ENCODE measurements around the gene CLIP4. TPM values are rescaled to one million over a fixed set of nuclear protein-coding genes. Genes with fewer than 3 reads are reported as not detected.

Gene CLIP4
- total RNA-seq, 2 experiments from 2014 or later: 36.8 to 39.4 TPM

- H3K27ac ChIP-seq (ENCODE audit: low read depth in 1 of 2, low read length in 2 of 2): no peak overlapping the region
- CTCF ChIA-PET: no interaction called here
- H3K4me1 Mint-ChIP-seq (ENCODE audit: low read depth): peaks cover 32% of the 10 kb centered on the region
- DNase-seq (no peak), ATAC-seq (ENCODE audit: poor library complexity) (no peak)
- intact Hi-C loops (cut with DNase I, micrococcal nuclease): loop anchor here in 1 of 2 experiments (5.0 to 10.0 kb wide), 3 partner anchors 74 to 218 kb away; partner anchors contain the start of gene WDR43
- no peaks in the 10 kb centered on the region for H3K27me3 ChIP-seq (ENCODE audit: control insufficient read depth in 1 of 2, insufficient read depth in 2 of 2, low read length in 2 of 2)
- no peaks in the 10 kb centered on the region for H3K9me3 ChIP-seq (ENCODE audit: control insufficient read depth in 1 of 2, insufficient read depth in 1 of 2, low read length in 2 of 2)
- H3K27ac Mint-ChIP-seq: peak overlapping the region; percentile 95
- H3K36me3 Mint-ChIP-seq (ENCODE audit: low read depth): peaks cover 17% of the 10 kb centered on the region
- no peaks in the 10 kb centered on the region for H3K27me3 Mint-ChIP-seq
- POLR2A ChIA-PET: interaction anchor here (1.9 kb wide), 1 partner anchor 98 kb away, joined by 12 read pairs; no protein-coding TSS in a partner anchor
- H3K36me3 ChIP-seq (ENCODE audit: insufficient read depth, low read length): no peaks in the 10 kb centered on the region
- H3K4me1 ChIP-seq (ENCODE audit: insufficient read depth, low read length): peaks cover 19% of the 10 kb centered on the region
- H3K4me3 Mint-ChIP-seq: peak overlapping the region; percentile 92
- no peak overlapping the region for H3K4me3 ChIP-seq (ENCODE audit: low read length)
- no peaks in the 10 kb centered on the region for H3K9me3 Mint-ChIP-seq
- no peak for TF ChIP-seq CTCF (IDR thresholded peaks at IDR 0.05)
Measured at GRCh38 chr2:29113027-29113686, 2.1 kb upstream of the CLIP4 start.

GRCh38 chr2:29113891-29114321, 1.3 kb upstream of the CLIP4 start:
- Histone ChIP-seq H3K27me3 (ENCODE audit: control insufficient read depth in 1 of 2, insufficient read depth in 2 of 2, low read length in 2 of 2) (no peaks in the 10 kb centered on the region), H3K27ac (ENCODE audit: low read depth in 1 of 2, low read length in 2 of 2) (no peak overlapping the region), H3K9me3 (ENCODE audit: control insufficient read depth in 1 of 2, insufficient read depth in 1 of 2, low read length in 2 of 2) (no peaks in the 10 kb centered on the region), H3K4me1 (ENCODE audit: insufficient read depth, low read length) (peaks cover 19% of the 10 kb centered on the region), H3K36me3 (ENCODE audit: insufficient read depth, low read length) (no peaks in the 10 kb centered on the region), H3K4me3 (ENCODE audit: low read length) (no peak overlapping the region)
- no peaks in the 10 kb centered on the region for H3K27me3 Mint-ChIP-seq
- H3K4me3 Mint-ChIP-seq: peak overlapping the region; percentile 92
- no peak for TF ChIP-seq CTCF (IDR thresholded peaks at IDR 0.05)
- peaks cover 36% of the 10 kb centered on the region for H3K4me1 Mint-ChIP-seq (ENCODE audit: low read depth)
- ChIA-PET POLR2A (interaction anchor here (1.5 to 1.9 kb wide), 3 partner anchors 16 to 103 kb away, joined by 6 to 12 read pairs (median 6); no protein-coding TSS in a partner anchor), CTCF (interaction anchor here (1.6 kb wide), 1 partner anchor 99 kb away, joined by 5 read pairs; no protein-coding TSS in a partner anchor)
- H3K27ac Mint-ChIP-seq: peak overlapping the region; percentile 95
- peaks cover 17% of the 10 kb centered on the region for H3K36me3 Mint-ChIP-seq (ENCODE audit: low read depth)
- H3K9me3 Mint-ChIP-seq: no peaks in the 10 kb centered on the region
- DNase-seq (peak in 3 of 14 experiments; percentile 20 to 61 (median 43)), ATAC-seq (ENCODE audit: poor library complexity) (no peak)
- intact Hi-C loops (cut with DNase I, micrococcal nuclease): loop anchor here in 1 of 2 experiments (5.0 to 10.0 kb wide), 3 partner anchors 73 to 219 kb away; partner anchors contain the start of gene WDR43

- Histone ChIP-seq H3K27ac (ENCODE audit: low read depth in 1 of 2, low read length in 2 of 2) (peak overlapping the region; percentile 55 to 69), H3K9me3 (ENCODE audit: control insufficient read depth in 1 of 2, insufficient read depth in 1 of 2, low read length in 2 of 2) (no peaks in the 10 kb centered on the region), H3K4me1 (ENCODE audit: insufficient read depth, low read length) (peaks cover 23% of the 10 kb centered on the region), H3K36me3 (ENCODE audit: insufficient read depth, low read length) (no peaks in the 10 kb centered on the region), H3K27me3 (ENCODE audit: control insufficient read depth in 1 of 2, insufficient read depth in 2 of 2, low read length in 2 of 2) (no peaks in the 10 kb centered on the region), H3K4me3 (ENCODE audit: low read length) (peak overlapping the region; percentile 59)
- peaks cover 43% of the 10 kb centered on the region for H3K4me1 Mint-ChIP-seq (ENCODE audit: low read depth)
- no peak for ATAC-seq (ENCODE audit: poor library complexity)
- intact Hi-C loops (cut with DNase I, micrococcal nuclease): loop anchor here in 1 of 2 experiments (5.0 to 10.0 kb wide), 3 partner anchors 73 to 220 kb away; partner anchors contain the start of gene WDR43
- no peaks in the 10 kb centered on the region for H3K27me3 Mint-ChIP-seq
- ChIA-PET CTCF (interaction anchor here (1.6 kb wide), 1 partner anchor 99 kb away, joined by 5 read pairs; no protein-coding TSS in a partner anchor), POLR2A (interaction anchor here (0.8 to 3.5 kb wide), 8 partner anchors 10 to 1032 kb away, joined by 3 to 20 read pairs (median 6); partner anchors contain the start of genes PPP1CB, TRMT61B, WDR43 and YPEL5)
- H3K4me3 Mint-ChIP-seq: peak overlapping the region; percentile 92
- peak overlapping the region; percentile 95 for H3K27ac Mint-ChIP-seq
- H3K36me3 Mint-ChIP-seq (ENCODE audit: low read depth): peaks cover 17% of the 10 kb centered on the region
- no peaks in the 10 kb centered on the region for H3K9me3 Mint-ChIP-seq
- no peak for TF ChIP-seq CTCF (IDR thresholded peaks at IDR 0.05)
- peak in 5 of 14 experiments; percentile 1 to 29 (median 15) for DNase-seq
Measured at GRCh38 chr2:29114586-29114945, 649 bp upstream of the CLIP4 start.
